NCI-H1694 (cell line): ENCODE data around the gene CHAD.
"Not testable (repeated sequence)": the region's sequence is repeated elsewhere in the genome, so short reads cannot be mapped to it uniquely, and the experiment has no call there.

Experiments
- DNase-seq: peaks from one replicate; lab custom pipeline; 2025; lab: John Stamatoyannopoulos, UW

CHAD gene

GRCh38 chr17:50475362-50475761, 6.7 kb upstream of the CHAD start:
- no peak for DNase-seq

GRCh38 chr17:50474523-50474922, 5.8 kb upstream of the CHAD start:
- DNase-seq: no peak

GRCh38 chr17:50473901-50474300, 5.2 kb upstream of the CHAD start:
- no peak for DNase-seq

GRCh38 chr17:50472761-50473161, 4.1 kb upstream of the CHAD start:
- DNase-seq: not testable (repeated sequence)

GRCh38 chr17:50472286-50472685, 3.6 kb upstream of the CHAD start:
- DNase-seq: no peak

GRCh38 chr17:50471009-50471905, 2.6 kb upstream of the CHAD start:
- DNase-seq: no peak

- no peak for DNase-seq
Observed at GRCh38 chr17:50470426-50470825, 1.7 kb upstream of the CHAD start.

GRCh38 chr17:50469671-50470305, 1.1 kb upstream of the CHAD start:
- no peak for DNase-seq

- DNase-seq: no peak
Observed at GRCh38 chr17:50469208-50469605, 527 bp upstream of the CHAD start.

GRCh38 chr17:50467855-50468303, 801 bp downstream of the CHAD start:
- DNase-seq: no peak

GRCh38 chr17:50467114-50467854, 1.4 kb downstream of the CHAD start:
- no peak for DNase-seq

GRCh38 chr17:50466371-50467113, 2.1 kb downstream of the CHAD start:
- DNase-seq: no peak

GRCh38 chr17:50465635-50466034, 3.0 kb downstream of the CHAD start:
- DNase-seq: no peak

GRCh38 chr17:50465171-50465570, 3.5 kb downstream of the CHAD start:
- DNase-seq: no peak

- no peak for DNase-seq
Observed at GRCh38 chr17:50464736-50465135, 3.9 kb downstream of the CHAD start.

GRCh38 chr17:50464121-50464520, 4.6 kb downstream of the CHAD start:
- DNase-seq: no peak

- DNase-seq: no peak
Observed at GRCh38 chr17:50462446-50462845, 6.2 kb downstream of the CHAD start.

GRCh38 chr17:50461550-50462132, 7.0 kb downstream of the CHAD start:
- no peak for DNase-seq

- DNase-seq: no peak
Observed at GRCh38 chr17:50460831-50461526, 7.7 kb downstream of the CHAD start.

GRCh38 chr17:50459756-50460155, 8.9 kb downstream of the CHAD start:
- no peak for DNase-seq
